VCaP (cell line): ENCODE data around the gene ZBTB20.

Source experiments
- H3K27ac ChIP-seq: fragments of 450-650 bp; 2 replicates; pipeline ENCODE4 v1.5.1; 2017
- TF ChIP-seq, protein P1 (sequence below): fragments of 450-650 bp; conservative IDR thresholded peaks from 2 replicates; pipeline ENCODE4 v1.5.1; 2017; ENCODE audit warnings: mild to moderate bottlenecking, moderate library complexity

Gene ZBTB20

DNA sequence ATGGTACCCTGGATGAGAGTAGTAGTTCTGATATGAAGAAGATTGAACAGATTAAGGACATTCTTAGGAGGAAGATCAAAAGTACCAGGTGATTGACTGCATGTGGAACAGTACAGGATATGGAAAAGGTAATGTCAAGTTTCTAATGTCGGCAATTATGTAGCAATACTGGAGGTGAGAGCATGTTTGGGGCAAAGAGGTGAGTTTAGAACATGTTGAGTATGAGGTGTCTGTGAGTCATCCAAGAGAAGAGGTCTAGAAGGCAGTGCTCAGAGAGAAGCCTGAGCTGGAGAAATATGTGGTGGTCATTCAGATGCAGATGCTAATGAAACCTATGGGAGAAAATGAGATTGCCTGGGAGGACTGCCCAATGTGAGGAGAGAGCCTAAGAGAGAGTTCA lies 305.6 kb downstream of the ZBTB20 start:
- no peak overlapping the region for H3K27ac ChIP-seq
- TF ChIP-seq, protein P1, sequence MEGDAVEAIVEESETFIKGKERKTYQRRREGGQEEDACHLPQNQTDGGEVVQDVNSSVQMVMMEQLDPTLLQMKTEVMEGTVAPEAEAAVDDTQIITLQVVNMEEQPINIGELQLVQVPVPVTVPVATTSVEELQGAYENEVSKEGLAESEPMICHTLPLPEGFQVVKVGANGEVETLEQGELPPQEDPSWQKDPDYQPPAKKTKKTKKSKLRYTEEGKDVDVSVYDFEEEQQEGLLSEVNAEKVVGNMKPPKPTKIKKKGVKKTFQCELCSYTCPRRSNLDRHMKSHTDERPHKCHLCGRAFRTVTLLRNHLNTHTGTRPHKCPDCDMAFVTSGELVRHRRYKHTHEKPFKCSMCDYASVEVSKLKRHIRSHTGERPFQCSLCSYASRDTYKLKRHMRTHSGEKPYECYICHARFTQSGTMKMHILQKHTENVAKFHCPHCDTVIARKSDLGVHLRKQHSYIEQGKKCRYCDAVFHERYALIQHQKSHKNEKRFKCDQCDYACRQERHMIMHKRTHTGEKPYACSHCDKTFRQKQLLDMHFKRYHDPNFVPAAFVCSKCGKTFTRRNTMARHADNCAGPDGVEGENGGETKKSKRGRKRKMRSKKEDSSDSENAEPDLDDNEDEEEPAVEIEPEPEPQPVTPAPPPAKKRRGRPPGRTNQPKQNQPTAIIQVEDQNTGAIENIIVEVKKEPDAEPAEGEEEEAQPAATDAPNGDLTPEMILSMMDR, result no peak

DNA sequence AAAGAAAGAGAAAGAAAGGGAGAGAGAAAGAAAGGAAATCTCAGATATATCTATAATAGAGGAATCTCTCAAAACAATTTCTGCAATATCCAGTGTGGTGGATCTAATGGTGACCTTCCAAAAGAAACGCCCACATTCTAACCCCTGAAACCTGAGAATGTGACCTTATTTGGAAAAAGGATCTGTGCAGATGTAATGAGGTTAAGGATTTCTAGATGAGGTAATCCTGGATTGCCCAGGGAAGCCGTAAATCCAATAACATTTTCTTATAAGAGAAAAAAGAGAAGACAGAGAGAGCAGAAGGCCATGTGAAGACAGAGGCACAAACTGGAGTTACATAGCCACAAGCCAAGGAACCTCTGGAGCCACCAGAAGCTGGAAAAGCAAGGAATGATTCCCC lies 307.6 kb downstream of the ZBTB20 start:
- H3K27ac ChIP-seq, result no peak overlapping the region
- TF ChIP-seq, protein P1, result no peak

DNA sequence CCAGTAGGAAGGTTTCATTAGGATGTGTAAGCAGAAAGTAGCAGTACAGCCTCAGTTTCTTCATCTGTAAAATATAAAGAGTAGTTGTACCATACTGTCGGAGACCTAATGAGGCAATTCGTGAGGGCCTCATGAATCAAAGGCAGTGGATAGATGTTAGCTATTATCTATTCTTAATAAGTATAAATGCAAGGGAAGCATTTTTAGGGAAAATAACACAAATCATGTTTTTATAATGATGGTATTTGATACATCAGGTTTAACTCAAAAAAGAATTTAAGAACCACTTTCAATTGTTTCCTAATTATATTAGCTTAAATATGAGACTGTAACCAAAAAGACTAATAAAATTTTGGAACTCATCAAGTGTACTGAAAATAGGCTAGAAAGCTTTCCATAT lies 309.1 kb downstream of the ZBTB20 start:
- no peak overlapping the region for H3K27ac ChIP-seq
- TF ChIP-seq, protein P1, result no peak

DNA sequence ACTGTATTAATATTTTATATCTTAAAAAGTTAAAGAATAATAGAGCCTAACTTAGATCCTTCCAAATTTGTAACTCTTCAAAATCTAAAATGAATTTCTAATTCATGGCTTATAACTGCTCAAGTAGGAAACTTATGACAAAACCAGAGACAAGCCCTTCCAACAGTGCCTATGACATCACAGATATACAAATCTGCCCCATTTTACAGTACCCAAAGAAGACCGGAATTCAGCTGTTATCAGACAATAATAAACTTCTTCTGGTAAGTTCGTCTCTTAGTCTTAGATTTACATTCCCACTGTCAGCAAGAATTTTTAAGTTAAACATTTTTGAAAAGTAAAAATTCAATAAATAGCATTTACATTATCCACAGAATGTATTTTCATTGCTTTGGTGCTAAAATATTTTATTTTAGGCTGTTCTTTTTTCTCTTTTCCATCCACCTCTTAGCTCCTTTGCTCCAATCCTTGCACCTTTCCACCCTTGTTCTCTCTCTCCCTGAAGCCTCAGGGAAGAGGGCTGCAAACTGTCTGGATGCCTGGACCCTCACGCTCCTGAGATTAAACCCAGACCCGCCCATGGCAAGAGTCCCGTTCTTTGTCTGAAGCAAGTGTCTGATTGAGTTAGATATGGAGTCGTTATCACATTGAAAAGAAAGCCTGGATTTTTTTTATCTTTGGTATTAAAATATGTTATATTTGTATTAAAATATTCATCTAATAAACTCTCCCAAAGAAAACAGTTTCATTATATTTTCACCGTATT lies 312.7 kb downstream of the ZBTB20 start:
- H3K27ac ChIP-seq, result no peak overlapping the region
- TF ChIP-seq, protein P1, result no peak

- TF ChIP-seq, protein P1, result no peak
- H3K27ac ChIP-seq, result no peak overlapping the region
Observed at GRCh38 chr3:114831861-114832260, 315.2 kb downstream of the ZBTB20 start.

DNA sequence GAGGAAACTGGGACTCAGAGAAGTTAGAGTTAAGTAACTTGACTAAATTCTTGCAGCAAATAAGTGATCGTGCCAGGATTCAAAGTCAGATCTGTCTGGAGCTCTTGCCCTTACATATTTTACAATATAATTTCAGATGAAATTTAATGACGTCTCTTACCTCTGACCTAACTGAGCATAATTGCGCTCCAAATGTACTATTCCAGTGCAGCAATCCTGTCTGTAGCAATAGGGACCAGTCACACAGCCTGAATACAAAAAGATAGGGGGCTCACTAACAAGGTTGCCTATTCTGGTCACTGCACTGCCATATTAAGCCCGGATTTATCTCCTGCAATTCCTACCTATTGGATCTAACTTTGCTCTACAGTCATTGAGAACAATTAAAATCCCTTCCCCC lies 316.4 kb downstream of the ZBTB20 start:
- TF ChIP-seq, protein P1, result no peak
- no peak overlapping the region for H3K27ac ChIP-seq

GRCh38 chr3:114829783-114830182 lies 317.3 kb downstream of the ZBTB20 start:
- TF ChIP-seq, protein P1, result no peak
- H3K27ac ChIP-seq, result no peak overlapping the region
